ENCODE results near the gene C19orf44. TPM values are rescaled to one million over a fixed set of nuclear protein-coding genes. Genes with fewer than 3 reads are reported as not detected.

Gene C19orf44
- polyA plus RNA-seq, 1 donor (not counting 4 experiments of a cell fraction or from before 2014, with no cell fraction given) = 2.7 TPM

DNA sequence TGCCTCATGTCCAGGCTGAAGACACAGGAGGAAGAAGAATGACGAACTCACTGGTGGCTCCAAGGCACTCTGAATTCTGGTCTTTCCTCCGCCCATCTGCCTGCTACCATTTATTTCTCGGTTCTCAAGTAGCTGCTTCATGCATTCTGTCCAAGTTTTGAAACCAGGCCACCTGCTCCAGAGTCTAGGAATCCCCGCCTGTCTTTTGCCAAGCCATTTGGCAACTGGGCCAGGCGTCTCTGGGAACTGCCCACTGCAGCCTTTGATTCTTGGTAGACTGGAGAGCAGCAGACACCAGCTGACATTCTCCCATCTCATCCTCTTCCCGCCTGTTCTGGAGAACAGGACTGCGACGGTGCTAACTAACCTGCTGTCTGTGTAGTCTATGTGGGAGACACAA is 65.2 kb downstream of the C19orf44 start:
- Histone ChIP-seq H2AFZ (ENCODE audit: control insufficient read depth, low read length) (no peak overlapping the region), H3K79me2 (ENCODE audit: control insufficient read depth, insufficient read depth, low read length) (peaks cover 7% of the 10 kb centered on the region), H3K9me1 (ENCODE audit: control insufficient read depth, extremely low read depth, insufficient read depth, low read length) (peaks cover 2% of the 10 kb centered on the region), H3K36me3 (ENCODE audit: control insufficient read depth in 2 of 2, extremely low read depth in 1 of 2, insufficient read depth in 2 of 2, low read length in 2 of 2) (peaks cover 27 to 51% of the 10 kb centered on the region in 2 experiments), H3K27ac (ENCODE audit: control insufficient read depth, insufficient read depth, low read length) (no peak overlapping the region), H4K20me1 (ENCODE audit: control insufficient read depth, extremely low read depth, insufficient read depth, low read length) (no peaks in the 10 kb centered on the region), H3K9ac (ENCODE audit: control insufficient read depth, extremely low read depth, insufficient read depth, low read length) (no peak overlapping the region), H3K4me2 (ENCODE audit: control insufficient read depth, extremely low read depth, insufficient read depth, low read depth, low read length) (no peak overlapping the region), H3K27me3 (ENCODE audit: control insufficient read depth, extremely low read depth, insufficient read depth, low read length) (no peaks in the 10 kb centered on the region), H3K4me1 (ENCODE audit: control insufficient read depth, extremely low read depth, insufficient read depth, low read length) (no peaks in the 10 kb centered on the region), H3K9me3 (ENCODE audit: control insufficient read depth, low read depth, low read length) (no peaks in the 10 kb centered on the region), H3K4me3 (ENCODE audit: control insufficient read depth in 2 of 3, extremely low read depth in 1 of 3, insufficient read depth in 2 of 3, low read depth in 1 of 3, low read length in 3 of 3) (no peak overlapping the region)
- dilution Hi-C loops (cut with MboI; ENCODE audit: extremely low pct_ligation_motif_present, low sequenced_read_pairs) = no loop called here
- FAIRE-seq = no peak
- DNase-seq (ENCODE audit: low read depth, low spot score) = no peak
- TF ChIP-seq, protein P1, sequence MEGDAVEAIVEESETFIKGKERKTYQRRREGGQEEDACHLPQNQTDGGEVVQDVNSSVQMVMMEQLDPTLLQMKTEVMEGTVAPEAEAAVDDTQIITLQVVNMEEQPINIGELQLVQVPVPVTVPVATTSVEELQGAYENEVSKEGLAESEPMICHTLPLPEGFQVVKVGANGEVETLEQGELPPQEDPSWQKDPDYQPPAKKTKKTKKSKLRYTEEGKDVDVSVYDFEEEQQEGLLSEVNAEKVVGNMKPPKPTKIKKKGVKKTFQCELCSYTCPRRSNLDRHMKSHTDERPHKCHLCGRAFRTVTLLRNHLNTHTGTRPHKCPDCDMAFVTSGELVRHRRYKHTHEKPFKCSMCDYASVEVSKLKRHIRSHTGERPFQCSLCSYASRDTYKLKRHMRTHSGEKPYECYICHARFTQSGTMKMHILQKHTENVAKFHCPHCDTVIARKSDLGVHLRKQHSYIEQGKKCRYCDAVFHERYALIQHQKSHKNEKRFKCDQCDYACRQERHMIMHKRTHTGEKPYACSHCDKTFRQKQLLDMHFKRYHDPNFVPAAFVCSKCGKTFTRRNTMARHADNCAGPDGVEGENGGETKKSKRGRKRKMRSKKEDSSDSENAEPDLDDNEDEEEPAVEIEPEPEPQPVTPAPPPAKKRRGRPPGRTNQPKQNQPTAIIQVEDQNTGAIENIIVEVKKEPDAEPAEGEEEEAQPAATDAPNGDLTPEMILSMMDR (optimal IDR thresholded peaks at IDR 0.05 in 1 of 3, IDR thresholded peaks at IDR 0.05 in 1 of 3, conservative IDR thresholded peaks at IDR 0.05 in 1 of 3; ENCODE audit: extremely low read depth in 1 of 3, insufficient read depth in 2 of 3, low read length in 3 of 3) = no peak
- no peak for TF ChIP-seq EZH2 (IDR thresholded peaks at IDR 0.05; ENCODE audit: low read length)

DNA sequence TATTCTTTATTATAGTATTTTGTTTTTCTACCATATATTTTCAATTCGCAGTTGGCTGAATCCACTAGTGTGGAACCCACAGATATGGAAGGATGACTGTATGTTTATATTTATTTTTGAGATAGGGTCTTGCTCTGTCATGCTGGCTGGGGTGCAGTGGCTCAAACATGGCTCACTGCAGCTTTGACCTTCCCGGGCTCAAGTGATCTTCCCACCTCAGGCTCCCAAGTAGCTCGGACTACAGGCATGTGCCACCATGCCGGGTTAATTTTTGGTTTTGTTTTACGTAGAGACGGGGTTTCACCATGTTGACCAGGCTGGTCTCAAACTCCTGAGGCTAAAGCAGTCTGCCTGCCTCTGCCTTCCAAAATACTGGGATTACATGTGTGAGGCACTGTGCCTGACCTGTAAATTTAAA is 66.4 kb downstream of the C19orf44 start:
- H3K27me3 ChIP-seq (ENCODE audit: control insufficient read depth, extremely low read depth, insufficient read depth, low read length) = no peaks in the 10 kb centered on the region
- H4K20me1 ChIP-seq (ENCODE audit: control insufficient read depth, extremely low read depth, insufficient read depth, low read length) = no peaks in the 10 kb centered on the region
- no peak for FAIRE-seq
- no peak for DNase-seq (ENCODE audit: low read depth, low spot score)
- H3K4me1 ChIP-seq (ENCODE audit: control insufficient read depth, extremely low read depth, insufficient read depth, low read length) = no peaks in the 10 kb centered on the region
- H3K4me2 ChIP-seq (ENCODE audit: control insufficient read depth, extremely low read depth, insufficient read depth, low read depth, low read length) = no peak overlapping the region
- H3K4me3 ChIP-seq (ENCODE audit: control insufficient read depth in 2 of 3, extremely low read depth in 1 of 3, insufficient read depth in 2 of 3, low read depth in 1 of 3, low read length in 3 of 3) = no peak overlapping the region
- H2AFZ ChIP-seq (ENCODE audit: control insufficient read depth, low read length) = no peak overlapping the region
- TF ChIP-seq, protein P1 (optimal IDR thresholded peaks at IDR 0.05 in 1 of 3, IDR thresholded peaks at IDR 0.05 in 1 of 3, conservative IDR thresholded peaks at IDR 0.05 in 1 of 3; ENCODE audit: extremely low read depth in 1 of 3, insufficient read depth in 2 of 3, low read length in 3 of 3) = no peak
- no peak for TF ChIP-seq EZH2 (IDR thresholded peaks at IDR 0.05; ENCODE audit: low read length)
- H3K79me2 ChIP-seq (ENCODE audit: control insufficient read depth, insufficient read depth, low read length) = peaks cover 8% of the 10 kb centered on the region
- H3K27ac ChIP-seq (ENCODE audit: control insufficient read depth, insufficient read depth, low read length) = no peak overlapping the region
- H3K9ac ChIP-seq (ENCODE audit: control insufficient read depth, extremely low read depth, insufficient read depth, low read length) = no peak overlapping the region
- dilution Hi-C loops (cut with MboI; ENCODE audit: extremely low pct_ligation_motif_present, low sequenced_read_pairs) = no loop called here
- H3K36me3 ChIP-seq (ENCODE audit: control insufficient read depth in 2 of 2, extremely low read depth in 1 of 2, insufficient read depth in 2 of 2, low read length in 2 of 2) = peaks cover 29 to 54% of the 10 kb centered on the region in 2 experiments
- H3K9me1 ChIP-seq (ENCODE audit: control insufficient read depth, extremely low read depth, insufficient read depth, low read length) = no peaks in the 10 kb centered on the region
- H3K9me3 ChIP-seq (ENCODE audit: control insufficient read depth, low read depth, low read length) = no peaks in the 10 kb centered on the region
